22Rv1 (cell line): Measurements from ENCODE around the gene OXNAD1.
A peak's percentile ranks its signal among the peaks of the same experiment; 100 is the strongest.

Experiments used
- H3K27ac ChIP-seq: fragments of 450-650 bp; 2 replicates; pipeline ENCODE4 v1.5.1; 2017
- ZFX ChIP-seq: fragments of 450-650 bp; IDR thresholded peaks from 2 replicates; pipeline ENCODE4 v1.6.1; 2017; ENCODE audit warnings: antibody characterized with exemption, borderline replicate concordance
- TF ChIP-seq, protein P1 (sequence below): fragments of 450-650 bp; IDR thresholded peaks from 2 replicates; pipeline ENCODE4 v1.5.1; 2017; ENCODE audit warnings: mild to moderate bottlenecking

Gene OXNAD1

DNA sequence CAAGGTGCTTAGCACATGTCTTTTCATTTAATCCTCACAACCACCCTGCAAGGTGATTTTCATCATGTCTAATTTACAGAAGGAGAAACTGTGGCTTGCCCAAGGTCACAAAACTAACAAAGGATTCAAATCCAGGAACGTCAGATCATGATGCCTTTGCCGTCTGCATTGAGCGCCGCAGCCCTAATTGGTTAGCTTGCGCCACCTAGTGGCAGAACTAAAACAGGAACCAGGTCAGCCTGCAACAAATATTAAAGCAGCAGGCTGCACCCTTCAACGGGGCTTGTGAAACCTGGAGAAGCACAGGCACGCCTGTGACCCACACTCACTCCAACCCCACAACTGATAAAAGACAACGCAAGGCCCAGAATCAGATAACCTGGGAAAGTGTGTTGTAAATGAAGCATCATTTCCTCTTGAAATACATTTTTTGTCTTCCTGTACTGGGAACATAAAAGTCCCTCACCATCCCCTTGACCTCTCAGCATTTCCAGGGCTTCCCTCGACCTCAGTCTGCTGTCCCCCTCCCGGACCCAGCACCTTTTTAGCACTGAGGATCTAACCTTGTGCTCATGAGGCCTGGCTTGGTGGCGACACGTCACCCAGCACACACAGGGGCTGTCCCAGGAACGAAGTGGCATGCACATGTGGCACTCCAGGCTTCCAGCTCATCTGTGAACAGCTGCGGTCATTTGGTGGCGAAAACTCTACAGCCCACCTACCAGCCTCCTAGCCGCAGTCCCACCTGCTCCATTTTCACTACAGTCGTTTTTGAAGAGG, 17.5 kb upstream of the OXNAD1 start:
- no peak overlapping the region for H3K27ac ChIP-seq
- TF ChIP-seq, protein P1, sequence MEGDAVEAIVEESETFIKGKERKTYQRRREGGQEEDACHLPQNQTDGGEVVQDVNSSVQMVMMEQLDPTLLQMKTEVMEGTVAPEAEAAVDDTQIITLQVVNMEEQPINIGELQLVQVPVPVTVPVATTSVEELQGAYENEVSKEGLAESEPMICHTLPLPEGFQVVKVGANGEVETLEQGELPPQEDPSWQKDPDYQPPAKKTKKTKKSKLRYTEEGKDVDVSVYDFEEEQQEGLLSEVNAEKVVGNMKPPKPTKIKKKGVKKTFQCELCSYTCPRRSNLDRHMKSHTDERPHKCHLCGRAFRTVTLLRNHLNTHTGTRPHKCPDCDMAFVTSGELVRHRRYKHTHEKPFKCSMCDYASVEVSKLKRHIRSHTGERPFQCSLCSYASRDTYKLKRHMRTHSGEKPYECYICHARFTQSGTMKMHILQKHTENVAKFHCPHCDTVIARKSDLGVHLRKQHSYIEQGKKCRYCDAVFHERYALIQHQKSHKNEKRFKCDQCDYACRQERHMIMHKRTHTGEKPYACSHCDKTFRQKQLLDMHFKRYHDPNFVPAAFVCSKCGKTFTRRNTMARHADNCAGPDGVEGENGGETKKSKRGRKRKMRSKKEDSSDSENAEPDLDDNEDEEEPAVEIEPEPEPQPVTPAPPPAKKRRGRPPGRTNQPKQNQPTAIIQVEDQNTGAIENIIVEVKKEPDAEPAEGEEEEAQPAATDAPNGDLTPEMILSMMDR, result peak; percentile 96
- TF ChIP-seq ZFX, result no peak

DNA sequence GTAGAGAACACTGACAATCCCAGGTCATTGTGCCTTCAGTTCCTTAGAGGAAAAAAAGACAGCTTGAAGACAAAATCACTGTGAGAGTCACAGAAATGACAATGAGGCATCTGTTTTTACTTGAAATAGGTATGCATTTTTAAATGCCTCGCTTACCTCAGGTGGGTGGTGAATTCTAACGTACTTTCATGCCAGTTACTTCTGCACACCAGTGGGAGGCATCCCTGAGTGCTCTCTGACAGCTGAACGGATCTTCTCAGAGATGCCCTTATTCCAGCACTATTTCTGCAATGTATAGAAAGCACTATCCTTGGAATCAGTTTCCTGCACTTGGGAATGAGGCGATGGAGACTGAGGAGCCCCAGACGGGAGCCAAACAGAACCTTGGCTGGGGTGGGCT, 16.5 kb upstream of the OXNAD1 start:
- TF ChIP-seq, protein P1, result no peak
- no peak for TF ChIP-seq ZFX
- no peak overlapping the region for H3K27ac ChIP-seq

DNA sequence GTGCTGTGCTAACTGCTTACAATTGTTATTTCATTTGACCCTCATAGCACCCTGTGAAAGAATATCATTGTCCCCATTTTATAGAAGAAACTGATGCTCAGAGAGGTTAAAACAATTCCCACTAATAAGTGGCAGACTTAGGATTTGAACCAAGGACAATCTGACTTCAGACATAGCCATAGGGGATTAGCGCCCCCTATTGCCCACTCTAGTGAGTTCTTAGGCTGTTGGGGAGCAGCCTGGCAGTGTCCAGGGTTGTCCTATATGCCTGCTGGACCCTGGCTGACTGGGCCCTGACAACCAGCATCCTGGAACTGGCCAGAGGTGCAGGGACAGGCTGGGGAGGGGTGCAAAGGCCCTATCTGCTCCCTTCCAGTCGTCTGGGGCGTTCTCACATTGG, 15.7 kb upstream of the OXNAD1 start:
- TF ChIP-seq ZFX, result no peak
- TF ChIP-seq, protein P1, result peak; percentile 53
- no peak overlapping the region for H3K27ac ChIP-seq

DNA sequence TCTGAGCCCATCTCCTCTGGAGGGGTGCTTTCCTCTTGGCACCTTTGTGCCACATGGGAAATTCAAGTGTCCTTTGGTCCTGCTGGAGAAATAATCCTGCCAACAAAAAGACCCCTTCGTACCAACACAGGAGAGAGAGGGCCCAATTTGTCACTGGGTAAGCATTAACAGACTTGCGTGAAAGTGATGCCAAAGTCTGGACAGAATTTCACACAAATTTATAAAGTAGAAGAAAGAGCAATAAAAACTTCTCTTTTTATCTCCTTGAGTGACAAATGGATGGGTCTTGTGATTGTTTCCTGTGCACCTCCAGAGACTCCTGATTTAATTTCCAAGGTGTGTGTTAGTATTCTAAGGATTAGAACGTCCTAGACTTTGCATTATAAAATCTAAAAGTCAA, 15.1 kb upstream of the OXNAD1 start:
- no peak overlapping the region for H3K27ac ChIP-seq
- TF ChIP-seq ZFX, result no peak
- TF ChIP-seq, protein P1, result no peak

DNA sequence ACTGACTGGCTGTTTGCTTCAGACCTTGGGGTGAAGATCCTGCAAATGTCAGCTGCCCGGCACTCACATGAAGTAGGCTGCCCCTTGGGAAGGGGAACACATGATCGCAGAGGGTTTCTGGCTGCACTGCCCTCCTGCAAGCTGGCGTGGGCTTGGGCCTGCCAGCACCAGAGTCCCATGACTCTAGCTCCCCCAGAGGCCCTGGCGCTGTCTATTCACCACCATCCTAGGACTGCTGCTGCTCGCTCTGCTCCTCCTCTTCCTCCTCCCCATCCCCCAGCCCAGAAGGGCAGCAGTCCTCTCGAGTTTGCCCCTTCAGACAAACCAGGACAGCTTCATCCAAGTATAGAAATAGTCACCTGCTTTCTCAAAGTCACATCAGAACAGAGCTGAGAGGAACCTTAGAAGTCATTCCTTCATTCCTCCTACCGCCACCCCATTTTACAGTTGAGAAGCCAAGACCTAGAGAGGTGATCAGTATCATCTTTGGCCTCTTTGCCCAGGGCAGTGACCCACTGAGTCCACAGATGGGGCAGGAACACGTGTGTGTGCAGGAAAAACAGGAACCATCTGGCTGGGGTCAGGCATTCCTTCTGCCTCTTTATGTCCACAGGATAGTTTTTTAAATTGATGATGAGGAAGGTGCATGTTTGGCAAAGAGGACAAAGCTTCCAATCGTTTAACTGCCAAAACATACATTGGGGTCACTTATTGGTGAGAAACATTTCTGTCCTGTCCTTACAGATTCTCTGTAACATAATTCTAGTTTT, 13.5 kb upstream of the OXNAD1 start:
- peak overlapping the region; percentile 67 for H3K27ac ChIP-seq
- TF ChIP-seq, protein P1, result no peak
- no peak for TF ChIP-seq ZFX

DNA sequence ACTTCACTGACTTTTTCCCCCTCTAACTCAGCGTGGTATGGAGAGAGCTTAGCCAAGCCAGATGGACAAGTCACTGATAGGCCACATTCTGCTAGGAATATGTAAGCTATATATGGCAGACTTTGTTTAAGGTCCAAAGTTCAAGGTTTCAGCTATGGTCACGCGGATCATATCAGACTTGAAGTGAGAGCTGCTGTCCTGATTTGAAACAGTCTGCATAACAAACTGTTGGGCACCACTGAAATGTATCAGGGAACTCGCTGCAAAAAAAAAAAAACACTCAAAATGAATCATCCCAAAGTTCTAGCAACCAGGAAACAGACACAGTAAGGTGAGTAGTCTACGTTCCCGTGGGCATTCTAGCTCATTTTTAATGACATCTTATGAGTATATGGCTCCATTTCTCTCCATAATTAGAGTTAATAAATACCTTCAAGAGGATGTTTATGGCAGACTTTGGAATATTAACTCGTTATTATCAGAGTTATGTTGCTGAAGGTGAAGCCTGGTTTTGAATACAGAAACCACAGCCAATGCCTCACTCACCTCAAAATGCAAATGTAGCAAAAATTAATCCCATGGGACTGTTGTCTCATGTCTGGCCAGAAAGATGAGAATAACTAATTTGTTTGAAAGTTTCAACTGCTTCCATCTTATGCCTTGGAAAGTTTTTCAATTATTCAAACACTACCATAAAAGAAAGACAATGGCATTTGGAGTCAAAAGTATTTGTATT, 12.6 kb upstream of the OXNAD1 start:
- TF ChIP-seq ZFX, result no peak
- TF ChIP-seq, protein P1, result no peak
- H3K27ac ChIP-seq, result peak overlapping the region; percentile 67
